HG03097 (cell line): ENCODE measurements around the gene TTC28.
"Not testable (repeated sequence)": the region's sequence is repeated elsewhere in the genome, so short reads cannot be mapped to it uniquely, and the experiment has no call there.

ENCODE experiments used
- ATAC-seq: cut with Tn5 transposase; IDR thresholded peaks from one replicate; pipeline ENCODE4 v1.9.1; 2021; ENCODE audit not compliant: unreplicated experiment, low FRiP score

TTC28 gene

GRCh38 chr22:28679611-28680287, at the start of gene TTC28:
Gene TTC28 (minus strand): TSS chr22:28679840. CDS start chr22:28679723, 117 bp downstream.
- ATAC-seq, result not testable (repeated sequence)

GRCh38 chr22:28728621-28729313, 49.1 kb upstream of the TTC28 start:
- ATAC-seq, result no peak

- no peak for ATAC-seq
Observed at GRCh38 chr22:28728002-28728401, 48.4 kb upstream of the TTC28 start.

GRCh38 chr22:28718044-28718443, 38.4 kb upstream of the TTC28 start:
- no peak for ATAC-seq

GRCh38 chr22:28716686-28717085, 37.0 kb upstream of the TTC28 start:
- ATAC-seq, result no peak

- ATAC-seq, result no peak
Observed at GRCh38 chr22:28715611-28716010, 36.0 kb upstream of the TTC28 start.

GRCh38 chr22:28714043-28714628, 34.5 kb upstream of the TTC28 start:
- ATAC-seq, result no peak

- no peak for ATAC-seq
Observed at GRCh38 chr22:28711820-28712777, 32.5 kb upstream of the TTC28 start.

- ATAC-seq, result no peak
Observed at GRCh38 chr22:28711341-28711740, 31.7 kb upstream of the TTC28 start.

GRCh38 chr22:28710576-28711191, 31.0 kb upstream of the TTC28 start:
- ATAC-seq, result no peak

GRCh38 chr22:28710107-28710506, 30.5 kb upstream of the TTC28 start:
- no peak for ATAC-seq

- ATAC-seq, result no peak
Observed at GRCh38 chr22:28706845-28707244, 27.2 kb upstream of the TTC28 start.

- ATAC-seq, result no peak
Observed at GRCh38 chr22:28703436-28703835, 23.8 kb upstream of the TTC28 start.

GRCh38 chr22:28702891-28703290, 23.3 kb upstream of the TTC28 start:
- ATAC-seq, result no peak

GRCh38 chr22:28693041-28693760, 13.6 kb upstream of the TTC28 start:
- not testable (repeated sequence) for ATAC-seq

GRCh38 chr22:28689796-28690195, 10.2 kb upstream of the TTC28 start:
- ATAC-seq, result not testable (repeated sequence)

GRCh38 chr22:28682966-28683365, 3.3 kb upstream of the TTC28 start:
- not testable (repeated sequence) for ATAC-seq

GRCh38 chr22:28680813-28681490, 1.3 kb upstream of the TTC28 start:
- ATAC-seq, result not testable (repeated sequence)
